ENCODE data around the gene PLEKHG4B. TPM values are rescaled to one million over a fixed set of nuclear protein-coding genes. Genes with fewer than 3 reads are reported as not detected.

The PLEKHG4B gene
- total RNA-seq = 2.2 TPM in 2 replicates

GRCh38 chr5:91556-92263 lies at the start of gene PLEKHG4B:
TSS of gene PLEKHG4B (plus strand) at chr5:92168. CDS start at chr5:92232, 64 bp downstream.

GRCh38 chr5:191036-191948 lies 99.3 kb downstream of the PLEKHG4B start, which contains the start of gene LRRC14B:
TSS of gene LRRC14B (plus strand) at chr5:191495. CDS start at chr5:191539, 44 bp downstream.

GRCh38 chr5:217494-218456 lies 125.8 kb downstream of the PLEKHG4B start, which contains the start of the genes CCDC127 and SDHA:
TSS of gene CCDC127 (minus strand) at chr5:218153. CDS start at chr5:216849, 1,304 bp downstream.
TSS of gene SDHA (plus strand) at chr5:218320. CDS start at chr5:218356, 36 bp downstream.

Other genes starting within 250 kb of the PLEKHG4B start
- gene LRRC14B, start 99.3 kb downstream of the PLEKHG4B start, total RNA-seq = not detected in 2 replicates
- gene CCDC127, start 126.0 kb downstream of the PLEKHG4B start, total RNA-seq = 2.7 and 3.1 TPM in 2 replicates
- 98.5 and 110 TPM in 2 replicates for gene SDHA, start 126.2 kb downstream of the PLEKHG4B start, total RNA-seq
- gene PDCD6, start 179.5 kb downstream of the PLEKHG4B start, total RNA-seq = 86.4 and 94.0 TPM in 2 replicates
- gene AHRR, start 229.5 kb downstream of the PLEKHG4B start, total RNA-seq = 8.6 and 10.6 TPM in 2 replicates

All from bronchus fibroblast of lung (primary cell).